ENCODE results near the gene SLC38A10.

Gene SLC38A10

DNA sequence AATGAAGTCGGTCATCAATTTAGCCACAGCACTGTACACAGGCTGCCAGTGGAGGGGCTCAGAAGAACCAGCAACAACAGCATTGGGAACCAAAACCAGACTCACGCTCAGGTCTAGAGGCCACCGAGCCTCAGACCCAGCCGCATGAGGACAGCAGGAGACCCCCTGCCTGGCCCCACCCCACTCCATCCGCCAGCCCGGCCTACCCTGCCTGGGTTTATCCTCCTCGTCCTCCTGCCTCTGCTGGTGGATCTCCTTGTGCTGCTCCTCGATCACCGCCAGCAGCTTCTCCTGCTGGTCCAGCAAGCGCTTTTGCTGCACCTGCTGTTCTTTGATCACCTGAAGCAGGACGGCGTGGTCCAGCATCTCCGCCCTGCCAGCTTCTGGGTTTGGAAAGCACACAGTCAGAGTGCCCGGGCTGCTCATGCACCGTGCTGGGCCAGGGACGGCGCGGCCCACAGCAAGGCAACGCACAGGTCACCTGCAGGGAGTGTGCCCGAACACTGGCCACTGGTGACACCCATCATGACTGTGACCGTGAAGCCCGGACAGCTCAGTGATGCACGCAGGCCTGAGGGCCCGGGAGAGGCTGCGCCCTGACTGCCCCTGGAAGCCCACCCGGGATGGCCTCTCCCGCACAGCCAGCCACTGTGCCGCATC is 48.3 kb downstream of the SLC38A10 start:
- TF ChIP-seq, protein P1, sequence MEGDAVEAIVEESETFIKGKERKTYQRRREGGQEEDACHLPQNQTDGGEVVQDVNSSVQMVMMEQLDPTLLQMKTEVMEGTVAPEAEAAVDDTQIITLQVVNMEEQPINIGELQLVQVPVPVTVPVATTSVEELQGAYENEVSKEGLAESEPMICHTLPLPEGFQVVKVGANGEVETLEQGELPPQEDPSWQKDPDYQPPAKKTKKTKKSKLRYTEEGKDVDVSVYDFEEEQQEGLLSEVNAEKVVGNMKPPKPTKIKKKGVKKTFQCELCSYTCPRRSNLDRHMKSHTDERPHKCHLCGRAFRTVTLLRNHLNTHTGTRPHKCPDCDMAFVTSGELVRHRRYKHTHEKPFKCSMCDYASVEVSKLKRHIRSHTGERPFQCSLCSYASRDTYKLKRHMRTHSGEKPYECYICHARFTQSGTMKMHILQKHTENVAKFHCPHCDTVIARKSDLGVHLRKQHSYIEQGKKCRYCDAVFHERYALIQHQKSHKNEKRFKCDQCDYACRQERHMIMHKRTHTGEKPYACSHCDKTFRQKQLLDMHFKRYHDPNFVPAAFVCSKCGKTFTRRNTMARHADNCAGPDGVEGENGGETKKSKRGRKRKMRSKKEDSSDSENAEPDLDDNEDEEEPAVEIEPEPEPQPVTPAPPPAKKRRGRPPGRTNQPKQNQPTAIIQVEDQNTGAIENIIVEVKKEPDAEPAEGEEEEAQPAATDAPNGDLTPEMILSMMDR (IDR thresholded peaks at IDR 0.05; ENCODE audit: control insufficient read depth, insufficient read depth, low read depth, low read length, missing control alignments) = no peak
- H3K4me3 ChIP-seq (ENCODE audit: control insufficient read depth, low read depth, low read length) = no peak overlapping the region
- no peak for DNase-seq (ENCODE audit: low read depth)

- H3K4me3 ChIP-seq (ENCODE audit: control insufficient read depth, low read depth, low read length) = no peak overlapping the region
- DNase-seq (ENCODE audit: low read depth) = no peak
- TF ChIP-seq, protein P1 (IDR thresholded peaks at IDR 0.05; ENCODE audit: control insufficient read depth, insufficient read depth, low read depth, low read length, missing control alignments) = no peak
These were observed 48.8 kb downstream of the SLC38A10 start for GRCh38 chr17:81246343-81246670.

DNA sequence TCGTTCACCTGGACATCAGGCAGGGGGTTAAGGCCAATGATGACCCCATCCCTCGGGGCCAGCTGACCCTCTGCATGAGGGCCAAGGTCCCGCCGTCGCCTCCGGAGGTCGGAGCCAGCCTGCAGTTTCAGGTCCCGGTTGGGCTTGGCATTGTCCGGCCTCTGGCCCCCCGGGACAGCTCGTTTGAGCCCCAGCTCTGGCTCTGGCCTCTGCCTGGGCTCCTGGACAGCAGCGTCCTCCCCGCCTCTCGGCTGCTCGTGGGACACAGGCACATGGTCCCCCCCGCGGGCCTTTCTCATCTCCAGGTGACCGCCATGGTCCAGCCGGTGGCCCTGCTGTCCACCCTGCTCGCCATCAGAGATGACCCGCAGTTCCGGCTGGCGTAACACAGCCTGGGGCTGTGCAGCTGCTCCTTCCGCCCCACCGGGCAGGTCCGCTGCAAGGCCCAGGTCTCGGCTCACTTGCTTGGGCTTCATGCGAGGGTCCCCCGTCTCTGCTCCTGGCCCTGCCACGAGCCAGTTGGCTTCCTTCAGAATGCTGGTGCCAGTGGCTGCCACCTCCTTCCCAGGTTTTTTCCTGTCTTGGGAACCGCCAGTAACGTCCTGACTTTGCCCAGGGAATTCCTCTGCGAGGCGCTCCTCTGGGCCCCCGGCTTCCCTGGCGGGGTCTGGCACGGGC is 49.3 kb downstream of the SLC38A10 start:
- TF ChIP-seq, protein P1 (IDR thresholded peaks at IDR 0.05; ENCODE audit: control insufficient read depth, insufficient read depth, low read depth, low read length, missing control alignments) = no peak
- no peak overlapping the region for H3K4me3 ChIP-seq (ENCODE audit: control insufficient read depth, low read depth, low read length)
- DNase-seq (ENCODE audit: low read depth) = no peak

DNA sequence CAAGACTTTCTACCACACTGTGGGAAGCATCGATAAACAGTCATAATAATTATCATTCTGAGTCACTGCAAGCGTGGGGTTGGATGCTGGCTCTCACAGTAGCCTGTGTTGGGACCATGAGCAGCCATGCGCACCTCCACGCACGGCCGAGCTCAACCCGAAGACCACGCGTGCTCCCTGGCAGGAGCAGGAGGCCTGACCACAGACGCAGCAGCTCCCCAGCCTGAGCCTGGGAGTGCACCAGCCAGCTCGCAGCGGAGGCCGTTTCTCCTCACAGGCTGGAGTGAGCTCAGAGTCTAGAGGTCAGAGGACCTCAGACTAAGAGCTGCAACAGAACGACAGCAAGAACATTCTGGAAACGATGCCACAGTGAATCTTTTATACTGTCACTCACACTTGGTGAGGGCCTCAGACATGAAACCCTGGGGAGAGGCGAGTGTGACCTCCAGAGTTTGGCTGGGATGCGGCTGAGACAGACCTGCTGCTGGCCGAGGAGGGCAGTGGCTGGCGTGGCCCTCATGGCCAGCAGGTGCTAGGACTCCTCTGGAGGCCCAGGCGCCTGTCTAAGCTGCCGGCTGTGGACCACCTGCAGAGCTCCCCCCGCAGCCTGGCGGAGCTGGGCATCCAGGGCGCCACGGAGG is 50.0 kb downstream of the SLC38A10 start:
- H3K4me3 ChIP-seq (ENCODE audit: control insufficient read depth, low read depth, low read length) = no peak overlapping the region
- no peak for DNase-seq (ENCODE audit: low read depth)
- TF ChIP-seq, protein P1 (IDR thresholded peaks at IDR 0.05; ENCODE audit: control insufficient read depth, insufficient read depth, low read depth, low read length, missing control alignments) = no peak

DNA sequence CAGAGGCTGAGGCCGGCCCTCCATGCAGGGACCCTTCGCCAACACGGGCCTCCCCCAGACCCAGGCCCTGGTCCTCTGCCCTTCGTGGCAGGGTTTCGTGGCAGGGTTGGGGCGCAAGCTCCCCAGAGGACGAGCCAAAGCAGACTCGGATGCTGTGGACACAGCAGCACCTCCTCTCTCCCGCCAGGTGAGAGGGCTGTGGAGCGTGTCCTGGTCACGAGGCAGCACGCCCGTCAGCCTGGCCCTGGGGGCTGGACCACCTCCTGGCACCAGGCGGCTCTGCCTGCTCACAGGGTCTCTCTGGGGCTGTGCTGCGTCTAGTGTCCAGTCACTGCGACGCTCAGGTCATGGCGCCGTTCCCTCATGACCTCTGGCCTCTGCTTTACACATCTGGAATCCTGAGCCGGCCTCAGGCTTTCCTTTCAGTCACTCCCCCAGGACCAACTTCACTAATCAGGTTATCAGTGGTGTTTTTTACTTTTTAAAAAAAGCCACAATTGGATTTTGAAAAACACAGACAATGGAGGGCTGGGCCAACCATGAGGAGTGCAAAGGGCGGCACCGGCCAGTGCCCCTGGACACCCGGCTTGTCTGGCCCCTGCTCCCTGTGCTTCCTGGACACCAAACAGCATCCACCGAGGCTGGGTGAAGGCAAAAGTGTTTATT is 50.6 kb downstream of the SLC38A10 start:
- H3K4me3 ChIP-seq (ENCODE audit: control insufficient read depth, low read depth, low read length) = no peak overlapping the region
- TF ChIP-seq, protein P1 (IDR thresholded peaks at IDR 0.05; ENCODE audit: control insufficient read depth, insufficient read depth, low read depth, low read length, missing control alignments) = no peak
- no peak for DNase-seq (ENCODE audit: low read depth)

DNA sequence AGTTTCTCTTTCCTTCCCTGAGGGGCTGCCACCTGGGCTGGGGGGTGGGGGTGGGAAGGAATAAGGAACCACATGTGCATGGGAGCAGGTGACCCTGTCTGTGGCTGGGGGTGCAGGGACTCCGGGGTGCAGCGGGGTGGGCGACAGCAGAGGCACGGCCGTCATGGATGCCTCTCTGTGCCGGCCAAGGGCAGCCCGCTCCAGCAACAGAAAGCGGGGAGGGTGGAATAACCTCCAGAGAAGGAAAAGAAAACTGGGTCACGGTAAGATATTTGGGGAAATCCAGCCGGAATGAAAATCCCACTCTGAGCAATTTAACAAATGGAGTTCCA is 51.8 kb downstream of the SLC38A10 start:
- TF ChIP-seq, protein P1 (IDR thresholded peaks at IDR 0.05; ENCODE audit: control insufficient read depth, insufficient read depth, low read depth, low read length, missing control alignments) = no peak
- DNase-seq (ENCODE audit: low read depth) = no peak
- no peak overlapping the region for H3K4me3 ChIP-seq (ENCODE audit: control insufficient read depth, low read depth, low read length)
